ENCODE measurements around the gene AGTRAP. TPM values are rescaled to one million over a fixed set of nuclear protein-coding genes. Genes with fewer than 3 reads are reported as not detected.

Gene AGTRAP
- total RNA-seq, 1 experiment from 2014 or later = 23.6 TPM

DNA sequence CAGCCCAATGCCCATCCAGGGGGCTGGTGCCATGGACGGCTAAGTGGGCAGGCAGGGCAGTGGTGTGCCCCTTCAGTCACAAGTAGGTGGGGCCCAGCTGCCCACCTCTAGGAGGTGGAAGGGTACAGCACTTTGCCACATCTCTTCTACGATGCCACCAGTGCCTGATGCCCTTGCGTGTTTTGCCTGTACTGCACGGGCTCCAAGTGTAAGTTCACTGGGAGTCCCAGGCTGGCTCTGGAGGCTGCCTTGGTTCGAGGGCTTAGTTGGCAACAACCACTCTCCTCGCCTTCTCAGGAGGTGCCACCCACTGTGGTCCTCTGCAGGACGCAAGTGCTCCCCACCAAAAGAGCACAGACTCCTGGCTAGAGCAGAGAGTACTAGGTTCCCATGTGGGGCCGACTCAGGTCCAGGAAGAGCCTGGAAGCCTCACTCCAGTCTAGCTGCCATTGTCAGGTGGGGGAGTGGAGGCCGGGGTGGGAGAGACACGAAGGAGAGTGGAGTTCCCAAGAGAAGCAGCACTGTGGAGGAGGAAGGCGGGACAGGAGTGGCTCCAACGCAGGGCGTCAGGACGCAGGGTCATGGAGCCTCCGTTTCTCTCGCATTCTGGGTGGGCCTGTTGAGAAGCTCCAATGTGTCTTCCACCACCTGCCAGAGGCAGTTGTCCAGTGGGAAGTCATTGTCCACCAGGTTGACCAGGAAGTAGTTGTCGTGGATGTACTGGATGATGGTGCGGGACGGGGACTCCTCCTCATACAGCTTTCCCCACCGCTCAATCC, 54.4 kb downstream of the AGTRAP start:
- H3K27ac ChIP-seq (ENCODE audit: low read depth, low read length, poor library complexity, severe bottlenecking) = no peak overlapping the region
- H3K36me3 ChIP-seq (ENCODE audit: insufficient read depth, low read length, poor library complexity, severe bottlenecking) = peaks cover 14% of the 10 kb centered on the region
- ChIA-PET CTCF (no interaction called here), POLR2A (ENCODE audit: low non-redundant PET) (no interaction called here)
- TF ChIP-seq, protein P1, sequence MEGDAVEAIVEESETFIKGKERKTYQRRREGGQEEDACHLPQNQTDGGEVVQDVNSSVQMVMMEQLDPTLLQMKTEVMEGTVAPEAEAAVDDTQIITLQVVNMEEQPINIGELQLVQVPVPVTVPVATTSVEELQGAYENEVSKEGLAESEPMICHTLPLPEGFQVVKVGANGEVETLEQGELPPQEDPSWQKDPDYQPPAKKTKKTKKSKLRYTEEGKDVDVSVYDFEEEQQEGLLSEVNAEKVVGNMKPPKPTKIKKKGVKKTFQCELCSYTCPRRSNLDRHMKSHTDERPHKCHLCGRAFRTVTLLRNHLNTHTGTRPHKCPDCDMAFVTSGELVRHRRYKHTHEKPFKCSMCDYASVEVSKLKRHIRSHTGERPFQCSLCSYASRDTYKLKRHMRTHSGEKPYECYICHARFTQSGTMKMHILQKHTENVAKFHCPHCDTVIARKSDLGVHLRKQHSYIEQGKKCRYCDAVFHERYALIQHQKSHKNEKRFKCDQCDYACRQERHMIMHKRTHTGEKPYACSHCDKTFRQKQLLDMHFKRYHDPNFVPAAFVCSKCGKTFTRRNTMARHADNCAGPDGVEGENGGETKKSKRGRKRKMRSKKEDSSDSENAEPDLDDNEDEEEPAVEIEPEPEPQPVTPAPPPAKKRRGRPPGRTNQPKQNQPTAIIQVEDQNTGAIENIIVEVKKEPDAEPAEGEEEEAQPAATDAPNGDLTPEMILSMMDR (conservative IDR thresholded peaks at IDR 0.05; ENCODE audit: low read depth, low read length) = no peak
- TF ChIP-seq EZH2 (IDR thresholded peaks at IDR 0.05; ENCODE audit: borderline replicate concordance, low read depth, low read length, poor library complexity, severe bottlenecking) = no peak
- BruUV-seq (replicated peaks) = no TSS peak
- no peaks in the 10 kb centered on the region for H3K9me3 ChIP-seq (ENCODE audit: low read depth, low read length, poor library complexity, severe bottlenecking)
- H3K4me3 ChIP-seq (ENCODE audit: low read depth, low read length, poor library complexity, severe bottlenecking) = no peak overlapping the region
- no peaks in the 10 kb centered on the region for H3K4me1 ChIP-seq (ENCODE audit: insufficient read depth, low read length, poor library complexity, severe bottlenecking)
- no peaks in the 10 kb centered on the region for H3K27me3 ChIP-seq (replicated peaks; ENCODE audit: insufficient read depth, low read depth, low read length, poor library complexity)
- intact Hi-C loops (cut with micrococcal nuclease; ENCODE audit: unreplicated experiment) = no loop called here
- no peak for DNase-seq (ENCODE audit: low spot score)

- BruUV-seq (replicated peaks) = no TSS peak
- no peak overlapping the region for H3K27ac ChIP-seq (ENCODE audit: low read depth, low read length, poor library complexity, severe bottlenecking)
- ChIA-PET CTCF (no interaction called here), POLR2A (ENCODE audit: low non-redundant PET) (no interaction called here)
- H3K4me1 ChIP-seq (ENCODE audit: insufficient read depth, low read length, poor library complexity, severe bottlenecking) = no peaks in the 10 kb centered on the region
- no peaks in the 10 kb centered on the region for H3K9me3 ChIP-seq (ENCODE audit: low read depth, low read length, poor library complexity, severe bottlenecking)
- H3K4me3 ChIP-seq (ENCODE audit: low read depth, low read length, poor library complexity, severe bottlenecking) = no peak overlapping the region
- peaks cover 22% of the 10 kb centered on the region for H3K36me3 ChIP-seq (ENCODE audit: insufficient read depth, low read length, poor library complexity, severe bottlenecking)
- no peak for DNase-seq (ENCODE audit: low spot score)
- intact Hi-C loops (cut with micrococcal nuclease; ENCODE audit: unreplicated experiment) = no loop called here
- H3K27me3 ChIP-seq (replicated peaks; ENCODE audit: insufficient read depth, low read depth, low read length, poor library complexity) = no peaks in the 10 kb centered on the region
- TF ChIP-seq EZH2 (IDR thresholded peaks at IDR 0.05; ENCODE audit: borderline replicate concordance, low read depth, low read length, poor library complexity, severe bottlenecking) = no peak
- TF ChIP-seq, protein P1 (conservative IDR thresholded peaks at IDR 0.05; ENCODE audit: low read depth, low read length) = no peak
Measured at GRCh38 chr1:11790880-11791715, 55.2 kb downstream of the AGTRAP start.

DNA sequence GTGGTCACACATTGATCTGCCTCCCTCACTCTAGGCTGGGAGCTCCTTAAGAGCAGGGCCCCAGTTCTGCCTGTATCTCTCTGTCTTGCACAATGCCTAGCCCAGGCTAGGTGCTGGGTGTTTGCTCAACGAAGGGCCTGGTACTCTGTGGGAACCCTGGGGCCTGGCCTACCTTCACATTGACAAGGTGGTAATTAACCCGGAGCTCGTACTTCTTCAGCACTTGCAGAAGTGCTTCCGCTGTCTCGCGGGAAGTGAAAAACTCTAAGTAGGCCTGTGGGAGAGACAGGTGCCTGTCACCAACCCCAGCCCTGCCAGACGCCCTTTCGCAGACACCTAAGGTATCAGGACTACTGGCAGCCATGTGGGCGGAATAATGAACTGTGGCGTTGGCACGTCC, 56.2 kb downstream of the AGTRAP start:
- no peak for TF ChIP-seq EZH2 (IDR thresholded peaks at IDR 0.05; ENCODE audit: borderline replicate concordance, low read depth, low read length, poor library complexity, severe bottlenecking)
- TF ChIP-seq, protein P1 (conservative IDR thresholded peaks at IDR 0.05; ENCODE audit: low read depth, low read length) = no peak
- BruUV-seq (replicated peaks) = no TSS peak
- no peaks in the 10 kb centered on the region for H3K4me1 ChIP-seq (ENCODE audit: insufficient read depth, low read length, poor library complexity, severe bottlenecking)
- POLR2A ChIA-PET (ENCODE audit: low non-redundant PET) = no interaction called here
- intact Hi-C loops (cut with micrococcal nuclease; ENCODE audit: unreplicated experiment) = no loop called here
- no peak overlapping the region for H3K4me3 ChIP-seq (ENCODE audit: low read depth, low read length, poor library complexity, severe bottlenecking)
- CTCF ChIA-PET = no interaction called here
- no peaks in the 10 kb centered on the region for H3K27me3 ChIP-seq (replicated peaks; ENCODE audit: insufficient read depth, low read depth, low read length, poor library complexity)
- no peak for DNase-seq (ENCODE audit: low spot score)
- H3K9me3 ChIP-seq (ENCODE audit: low read depth, low read length, poor library complexity, severe bottlenecking) = no peaks in the 10 kb centered on the region
- peaks cover 25% of the 10 kb centered on the region for H3K36me3 ChIP-seq (ENCODE audit: insufficient read depth, low read length, poor library complexity, severe bottlenecking)
- H3K27ac ChIP-seq (ENCODE audit: low read depth, low read length, poor library complexity, severe bottlenecking) = no peak overlapping the region
